ENCODE measurements around the gene SLC51B. TPM values are rescaled to one million over a fixed set of nuclear protein-coding genes. Genes with fewer than 3 reads are reported as not detected.

Gene SLC51B
- total RNA-seq, 1 experiment from 2014 or later: not detected

DNA sequence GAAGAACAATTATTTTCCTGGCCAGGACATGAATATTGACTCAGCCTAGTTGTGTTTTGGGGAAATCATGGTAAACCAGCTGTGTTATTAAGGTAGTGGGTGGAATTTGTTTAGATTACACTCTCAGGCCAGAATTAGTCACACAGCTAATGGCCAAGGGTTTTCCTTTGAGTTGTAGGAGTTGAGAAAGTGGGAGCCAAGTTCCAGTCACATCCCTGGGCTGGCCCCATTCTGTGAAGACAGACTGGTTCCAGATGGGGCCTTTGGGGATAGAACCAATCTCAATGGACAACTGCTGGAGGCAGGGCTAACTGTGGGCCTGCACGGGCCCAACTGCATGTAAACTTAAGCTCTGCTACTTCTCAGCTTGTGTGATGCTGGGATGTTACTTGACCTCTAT is 24.0 kb downstream of the SLC51B start (continued):
- TF ChIP-seq, protein P1, sequence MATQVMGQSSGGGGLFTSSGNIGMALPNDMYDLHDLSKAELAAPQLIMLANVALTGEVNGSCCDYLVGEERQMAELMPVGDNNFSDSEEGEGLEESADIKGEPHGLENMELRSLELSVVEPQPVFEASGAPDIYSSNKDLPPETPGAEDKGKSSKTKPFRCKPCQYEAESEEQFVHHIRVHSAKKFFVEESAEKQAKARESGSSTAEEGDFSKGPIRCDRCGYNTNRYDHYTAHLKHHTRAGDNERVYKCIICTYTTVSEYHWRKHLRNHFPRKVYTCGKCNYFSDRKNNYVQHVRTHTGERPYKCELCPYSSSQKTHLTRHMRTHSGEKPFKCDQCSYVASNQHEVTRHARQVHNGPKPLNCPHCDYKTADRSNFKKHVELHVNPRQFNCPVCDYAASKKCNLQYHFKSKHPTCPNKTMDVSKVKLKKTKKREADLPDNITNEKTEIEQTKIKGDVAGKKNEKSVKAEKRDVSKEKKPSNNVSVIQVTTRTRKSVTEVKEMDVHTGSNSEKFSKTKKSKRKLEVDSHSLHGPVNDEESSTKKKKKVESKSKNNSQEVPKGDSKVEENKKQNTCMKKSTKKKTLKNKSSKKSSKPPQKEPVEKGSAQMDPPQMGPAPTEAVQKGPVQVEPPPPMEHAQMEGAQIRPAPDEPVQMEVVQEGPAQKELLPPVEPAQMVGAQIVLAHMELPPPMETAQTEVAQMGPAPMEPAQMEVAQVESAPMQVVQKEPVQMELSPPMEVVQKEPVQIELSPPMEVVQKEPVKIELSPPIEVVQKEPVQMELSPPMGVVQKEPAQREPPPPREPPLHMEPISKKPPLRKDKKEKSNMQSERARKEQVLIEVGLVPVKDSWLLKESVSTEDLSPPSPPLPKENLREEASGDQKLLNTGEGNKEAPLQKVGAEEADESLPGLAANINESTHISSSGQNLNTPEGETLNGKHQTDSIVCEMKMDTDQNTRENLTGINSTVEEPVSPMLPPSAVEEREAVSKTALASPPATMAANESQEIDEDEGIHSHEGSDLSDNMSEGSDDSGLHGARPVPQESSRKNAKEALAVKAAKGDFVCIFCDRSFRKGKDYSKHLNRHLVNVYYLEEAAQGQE (IDR thresholded peaks at IDR 0.05; ENCODE audit: low read depth): no peak
- no peak for TF ChIP-seq YY1 (IDR thresholded peaks at IDR 0.05; ENCODE audit: extremely low read depth, insufficient replicate concordance, low read depth, low read length)
- no peak for TF ChIP-seq ELF1 (IDR thresholded peaks at IDR 0.05; ENCODE audit: borderline replicate concordance, low read depth)
- TF ChIP-seq JUND (IDR thresholded peaks at IDR 0.05): no peak
- no peak for TF ChIP-seq SRF (IDR thresholded peaks at IDR 0.05; ENCODE audit: low read depth)
- no peak for TF ChIP-seq TCF7L2 (IDR thresholded peaks at IDR 0.05; ENCODE audit: borderline replicate concordance, extremely low read depth, insufficient read depth, insufficient read length)
- no peak for TF ChIP-seq POLR2AphosphoS5 (IDR thresholded peaks at IDR 0.05; ENCODE audit: low read depth, low read length)

DNA sequence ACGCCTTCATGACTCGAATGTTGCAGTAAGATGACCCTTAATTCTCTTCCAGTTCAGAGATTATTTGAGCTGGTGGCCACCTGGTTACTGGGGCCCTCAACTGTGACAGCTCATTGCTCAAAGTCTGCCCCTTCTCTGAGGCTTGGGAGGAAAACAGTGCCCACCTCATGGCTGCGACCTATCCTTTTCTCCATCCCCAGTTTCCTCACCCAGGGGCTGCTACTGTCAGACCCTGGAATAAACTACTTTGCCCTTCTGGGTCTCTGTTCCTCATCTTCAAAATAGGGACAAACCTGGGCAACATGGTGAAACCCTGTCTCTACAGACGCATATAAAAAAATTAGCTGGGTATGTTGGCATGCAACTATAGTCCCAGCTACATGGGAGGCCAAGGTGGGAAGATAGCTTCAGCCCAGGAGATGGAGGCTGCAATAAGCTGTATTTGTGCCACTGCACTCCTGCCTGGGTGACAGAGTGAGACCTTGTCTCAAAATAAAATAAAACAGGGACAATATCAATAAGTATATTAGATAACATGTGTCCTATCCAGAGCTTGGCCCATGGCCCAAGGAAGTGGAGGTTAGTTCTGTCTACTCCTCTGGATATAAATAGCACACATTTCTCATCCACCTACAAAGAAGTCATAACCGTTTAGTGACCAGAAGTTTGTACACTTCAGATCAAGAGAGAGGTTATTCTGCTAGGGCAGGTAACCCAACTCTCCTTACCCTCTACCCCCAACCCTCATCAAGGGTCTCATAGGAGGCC is 24.8 kb downstream of the SLC51B start:
- H3K9me2 ChIP-seq (ENCODE audit: insufficient read depth): no peaks in the 10 kb centered on the region
- BruUV-seq (replicated peaks): no TSS peak
- no peak overlapping the region for H3K9ac ChIP-seq (ENCODE audit: low read length)
- H3K4me3 ChIP-seq (replicated peaks in 1 of 2; ENCODE audit: low read depth in 1 of 2, low read length in 2 of 2): no peak overlapping the region
- no peaks in the 10 kb centered on the region for H3K4me1 ChIP-seq (ENCODE audit: control insufficient read depth in 1 of 2, insufficient read depth in 2 of 2, low read length in 2 of 2)
- H3K36me3 ChIP-seq (ENCODE audit: control insufficient read depth in 1 of 2, insufficient read depth in 2 of 2, low read length in 2 of 2): no peaks in the 10 kb centered on the region
- H2AFZ ChIP-seq (ENCODE audit: low read depth, low read length, poor library complexity, severe bottlenecking): no peak overlapping the region
- ATAC-seq: no peak
- H3K9me3 ChIP-seq (ENCODE audit: control insufficient read depth in 1 of 2, insufficient read depth in 1 of 2, low read depth in 1 of 2, low read length in 2 of 2): no peaks in the 10 kb centered on the region
- POLR2A ChIA-PET: no interaction called here
- TF ChIP-seq CEBPB (IDR thresholded peaks at IDR 0.05; ENCODE audit: low read depth) (no peak), EZH2phosphoT487 (IDR thresholded peaks at IDR 0.05; ENCODE audit: borderline replicate concordance) (no peak), YY1 (IDR thresholded peaks at IDR 0.05; ENCODE audit: extremely low read depth, insufficient replicate concordance, low read depth, low read length) (no peak), TCF7L2 (IDR thresholded peaks at IDR 0.05; ENCODE audit: borderline replicate concordance, extremely low read depth, insufficient read depth, insufficient read length) (no peak), ZNF274 (IDR thresholded peaks at IDR 0.05; ENCODE audit: low read depth, low read length) (no peak), SRF (IDR thresholded peaks at IDR 0.05; ENCODE audit: low read depth) (no peak), EGR1 (IDR thresholded peaks at IDR 0.05; ENCODE audit: low read depth) (no peak), ELF1 (IDR thresholded peaks at IDR 0.05; ENCODE audit: borderline replicate concordance, low read depth) (no peak), POLR2AphosphoS5 (IDR thresholded peaks at IDR 0.05; ENCODE audit: low read depth, low read length) (no peak), FOSL1 (IDR thresholded peaks at IDR 0.05; ENCODE audit: low read depth) (no peak)
- TF ChIP-seq, protein P2, sequence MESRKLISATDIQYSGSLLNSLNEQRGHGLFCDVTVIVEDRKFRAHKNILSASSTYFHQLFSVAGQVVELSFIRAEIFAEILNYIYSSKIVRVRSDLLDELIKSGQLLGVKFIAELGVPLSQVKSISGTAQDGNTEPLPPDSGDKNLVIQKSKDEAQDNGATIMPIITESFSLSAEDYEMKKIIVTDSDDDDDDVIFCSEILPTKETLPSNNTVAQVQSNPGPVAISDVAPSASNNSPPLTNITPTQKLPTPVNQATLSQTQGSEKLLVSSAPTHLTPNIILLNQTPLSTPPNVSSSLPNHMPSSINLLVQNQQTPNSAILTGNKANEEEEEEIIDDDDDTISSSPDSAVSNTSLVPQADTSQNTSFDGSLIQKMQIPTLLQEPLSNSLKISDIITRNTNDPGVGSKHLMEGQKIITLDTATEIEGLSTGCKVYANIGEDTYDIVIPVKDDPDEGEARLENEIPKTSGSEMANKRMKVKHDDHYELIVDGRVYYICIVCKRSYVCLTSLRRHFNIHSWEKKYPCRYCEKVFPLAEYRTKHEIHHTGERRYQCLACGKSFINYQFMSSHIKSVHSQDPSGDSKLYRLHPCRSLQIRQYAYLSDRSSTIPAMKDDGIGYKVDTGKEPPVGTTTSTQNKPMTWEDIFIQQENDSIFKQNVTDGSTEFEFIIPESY (IDR thresholded peaks at IDR 0.05; ENCODE audit: extremely low read depth, insufficient replicate concordance, low read length): no peak
- TF ChIP-seq, protein P3, sequence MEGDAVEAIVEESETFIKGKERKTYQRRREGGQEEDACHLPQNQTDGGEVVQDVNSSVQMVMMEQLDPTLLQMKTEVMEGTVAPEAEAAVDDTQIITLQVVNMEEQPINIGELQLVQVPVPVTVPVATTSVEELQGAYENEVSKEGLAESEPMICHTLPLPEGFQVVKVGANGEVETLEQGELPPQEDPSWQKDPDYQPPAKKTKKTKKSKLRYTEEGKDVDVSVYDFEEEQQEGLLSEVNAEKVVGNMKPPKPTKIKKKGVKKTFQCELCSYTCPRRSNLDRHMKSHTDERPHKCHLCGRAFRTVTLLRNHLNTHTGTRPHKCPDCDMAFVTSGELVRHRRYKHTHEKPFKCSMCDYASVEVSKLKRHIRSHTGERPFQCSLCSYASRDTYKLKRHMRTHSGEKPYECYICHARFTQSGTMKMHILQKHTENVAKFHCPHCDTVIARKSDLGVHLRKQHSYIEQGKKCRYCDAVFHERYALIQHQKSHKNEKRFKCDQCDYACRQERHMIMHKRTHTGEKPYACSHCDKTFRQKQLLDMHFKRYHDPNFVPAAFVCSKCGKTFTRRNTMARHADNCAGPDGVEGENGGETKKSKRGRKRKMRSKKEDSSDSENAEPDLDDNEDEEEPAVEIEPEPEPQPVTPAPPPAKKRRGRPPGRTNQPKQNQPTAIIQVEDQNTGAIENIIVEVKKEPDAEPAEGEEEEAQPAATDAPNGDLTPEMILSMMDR (IDR thresholded peaks at IDR 0.05 in 2 of 3, conservative IDR thresholded peaks at IDR 0.05 in 1 of 3; ENCODE audit: borderline replicate concordance in 1 of 3, insufficient read depth in 1 of 3, low read depth in 2 of 3, low read length in 2 of 3): no peak
- TF ChIP-seq, protein P4, sequence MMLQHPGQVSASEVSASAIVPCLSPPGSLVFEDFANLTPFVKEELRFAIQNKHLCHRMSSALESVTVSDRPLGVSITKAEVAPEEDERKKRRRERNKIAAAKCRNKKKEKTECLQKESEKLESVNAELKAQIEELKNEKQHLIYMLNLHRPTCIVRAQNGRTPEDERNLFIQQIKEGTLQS (IDR thresholded peaks at IDR 0.05): no peak
- intact Hi-C loops (cut with micrococcal nuclease): no loop called here
- H3K4me2 ChIP-seq (ENCODE audit: low read length): no peak overlapping the region
- DNase-seq (ENCODE audit: low read depth, low spot score): no peak
- H3K27ac ChIP-seq (ENCODE audit: low read depth, low read length): no peak overlapping the region
- H4K20me1 ChIP-seq (ENCODE audit: insufficient read depth): no peaks in the 10 kb centered on the region
- no peaks in the 10 kb centered on the region for H3K79me2 ChIP-seq (ENCODE audit: insufficient read depth, low read length)
- H3K27me3 ChIP-seq (ENCODE audit: insufficient read depth, low read length): no peaks in the 10 kb centered on the region
- RAD21 ChIA-PET (ENCODE audit: low non-redundant PET in 1 of 2, low total read pairs in 2 of 2, uncharacterized antibody in 2 of 2, unreplicated experiment in 2 of 2): no interaction called here
- CTCF ChIA-PET: interaction anchor here (0.8 kb wide), 1 partner anchor 15 kb away, joined by 4 read pairs; no protein-coding TSS in a partner anchor

All from HCT116 (cell line).